ENCODE measurements around the gene PTPRN2.

The PTPRN2 gene

GRCh38 chr7:158442260-158442659, 145.4 kb downstream of the PTPRN2 start:
- no peak overlapping the region for H3K4me3 ChIP-seq (ENCODE audit: low read depth, low read length)
- TF ChIP-seq CTCF (IDR thresholded peaks at IDR 0.05; ENCODE audit: borderline replicate concordance, insufficient read depth, low read depth, low read length): no peak

- no peak overlapping the region for H3K4me3 ChIP-seq (ENCODE audit: low read depth, low read length)
- no peak for TF ChIP-seq CTCF (IDR thresholded peaks at IDR 0.05; ENCODE audit: borderline replicate concordance, insufficient read depth, low read depth, low read length)
Observed at GRCh38 chr7:158439035-158439434, 148.6 kb downstream of the PTPRN2 start.

- no peak overlapping the region for H3K4me3 ChIP-seq (ENCODE audit: low read depth, low read length)
- TF ChIP-seq CTCF (IDR thresholded peaks at IDR 0.05; ENCODE audit: borderline replicate concordance, insufficient read depth, low read depth, low read length): no peak
Observed at GRCh38 chr7:158432369-158433341, 155.0 kb downstream of the PTPRN2 start.

- no peak for TF ChIP-seq CTCF (IDR thresholded peaks at IDR 0.05; ENCODE audit: borderline replicate concordance, insufficient read depth, low read depth, low read length)
- H3K4me3 ChIP-seq (ENCODE audit: low read depth, low read length): no peak overlapping the region
Observed at GRCh38 chr7:158431941-158432347, 155.7 kb downstream of the PTPRN2 start.

- TF ChIP-seq CTCF (IDR thresholded peaks at IDR 0.05; ENCODE audit: borderline replicate concordance, insufficient read depth, low read depth, low read length): no peak
- no peak overlapping the region for H3K4me3 ChIP-seq (ENCODE audit: low read depth, low read length)
Observed at GRCh38 chr7:158431055-158431940, 156.3 kb downstream of the PTPRN2 start.

GRCh38 chr7:158430308-158431034, 157.2 kb downstream of the PTPRN2 start:
- TF ChIP-seq CTCF (IDR thresholded peaks at IDR 0.05; ENCODE audit: borderline replicate concordance, insufficient read depth, low read depth, low read length): no peak
- H3K4me3 ChIP-seq (ENCODE audit: low read depth, low read length): no peak overlapping the region
